Measurements from ENCODE around the gene CP. TPM values are rescaled to one million over a fixed set of nuclear protein-coding genes. Genes with fewer than 3 reads are reported as not detected.
A peak's percentile ranks its signal among the peaks of the same experiment; 100 is the strongest.
"Not testable (repeated sequence)": the region's sequence is repeated elsewhere in the genome, so short reads cannot be mapped to it uniquely, and the experiment has no call there.

CP gene
- total RNA-seq, 1 experiment from 2014 or later: 0.28 TPM

DNA sequence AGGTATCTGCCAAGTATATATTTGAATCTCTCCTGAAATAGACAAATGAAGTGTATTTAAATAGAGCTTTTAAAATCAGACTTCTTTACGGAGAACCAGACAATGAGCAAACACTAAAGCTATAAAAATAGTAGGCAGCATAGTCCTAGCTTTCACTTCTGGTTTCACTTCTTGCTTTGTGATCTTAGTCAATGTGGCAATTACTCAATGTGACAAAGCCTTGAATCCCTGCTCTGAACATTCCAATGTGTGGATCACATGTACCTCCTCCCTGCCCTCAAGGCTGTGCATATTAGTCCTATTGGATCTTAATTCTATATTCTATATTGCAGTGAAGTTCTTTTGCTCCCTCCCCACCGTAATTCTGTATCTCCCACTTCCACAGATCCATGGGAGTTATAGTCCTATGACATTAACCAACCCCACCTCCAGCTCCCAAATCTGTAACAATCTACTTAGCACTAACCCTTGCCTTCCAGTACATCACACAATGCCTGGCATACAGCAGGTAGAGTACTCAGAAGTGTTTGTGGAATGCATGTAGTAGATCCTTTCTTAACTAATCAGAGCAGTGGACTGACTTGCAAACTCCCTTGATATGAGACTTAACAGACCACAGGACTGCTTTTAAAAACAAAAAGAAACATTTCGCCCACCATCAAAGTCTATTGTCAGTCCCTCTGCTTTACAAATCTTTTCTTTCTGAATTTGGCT, 24.3 kb upstream of the CP start:
- POLR2A ChIA-PET (ENCODE audit: unreplicated experiment): interaction anchor here (0.9 kb wide), 1 partner anchor 365 kb away, joined by 4 read pairs; no protein-coding TSS in a partner anchor
- no peak overlapping the region for H2AFZ ChIP-seq
- CTCF ChIA-PET: no interaction called here
- H3K4me1 ChIP-seq (replicated peaks; ENCODE audit: insufficient read depth): peaks cover 23% of the 10 kb centered on the region
- peaks cover 4% of the 10 kb centered on the region; the same call in 1 of the 2 replicates for H3F3A ChIP-seq (ENCODE audit: insufficient read depth, low read depth)
- no TSS peak for BruUV-seq (replicated peaks)
- H3K4me3 ChIP-seq: no peak overlapping the region
- peak overlapping the region; percentile 38; the same call in 1 of the 2 replicates for H3K4me2 ChIP-seq
- no peaks in the 10 kb centered on the region for H3K36me3 ChIP-seq (ENCODE audit: low read depth)
- peak in 1 of 2 experiments; percentile 48 for DNase-seq
- TF ChIP-seq, protein P1, sequence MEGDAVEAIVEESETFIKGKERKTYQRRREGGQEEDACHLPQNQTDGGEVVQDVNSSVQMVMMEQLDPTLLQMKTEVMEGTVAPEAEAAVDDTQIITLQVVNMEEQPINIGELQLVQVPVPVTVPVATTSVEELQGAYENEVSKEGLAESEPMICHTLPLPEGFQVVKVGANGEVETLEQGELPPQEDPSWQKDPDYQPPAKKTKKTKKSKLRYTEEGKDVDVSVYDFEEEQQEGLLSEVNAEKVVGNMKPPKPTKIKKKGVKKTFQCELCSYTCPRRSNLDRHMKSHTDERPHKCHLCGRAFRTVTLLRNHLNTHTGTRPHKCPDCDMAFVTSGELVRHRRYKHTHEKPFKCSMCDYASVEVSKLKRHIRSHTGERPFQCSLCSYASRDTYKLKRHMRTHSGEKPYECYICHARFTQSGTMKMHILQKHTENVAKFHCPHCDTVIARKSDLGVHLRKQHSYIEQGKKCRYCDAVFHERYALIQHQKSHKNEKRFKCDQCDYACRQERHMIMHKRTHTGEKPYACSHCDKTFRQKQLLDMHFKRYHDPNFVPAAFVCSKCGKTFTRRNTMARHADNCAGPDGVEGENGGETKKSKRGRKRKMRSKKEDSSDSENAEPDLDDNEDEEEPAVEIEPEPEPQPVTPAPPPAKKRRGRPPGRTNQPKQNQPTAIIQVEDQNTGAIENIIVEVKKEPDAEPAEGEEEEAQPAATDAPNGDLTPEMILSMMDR (conservative IDR thresholded peaks at IDR 0.05): no peak
- TF ChIP-seq EZH2 (IDR thresholded peaks at IDR 0.05; ENCODE audit: low read depth): no peak
- no peak overlapping the region for H3K27ac ChIP-seq
- no peaks in the 10 kb centered on the region for H3K9me2 ChIP-seq (ENCODE audit: insufficient read depth)
- no peaks in the 10 kb centered on the region for H4K20me1 ChIP-seq (ENCODE audit: insufficient read depth)
- no peaks in the 10 kb centered on the region for H3K9me3 ChIP-seq (ENCODE audit: insufficient read depth, low read depth)
- H3K79me2 ChIP-seq (ENCODE audit: low read depth): no peaks in the 10 kb centered on the region
- no peaks in the 10 kb centered on the region for H3K27me3 ChIP-seq (ENCODE audit: insufficient read depth, low read depth)
- intact Hi-C loops (cut with micrococcal nuclease; ENCODE audit: unreplicated experiment): no loop called here

DNA sequence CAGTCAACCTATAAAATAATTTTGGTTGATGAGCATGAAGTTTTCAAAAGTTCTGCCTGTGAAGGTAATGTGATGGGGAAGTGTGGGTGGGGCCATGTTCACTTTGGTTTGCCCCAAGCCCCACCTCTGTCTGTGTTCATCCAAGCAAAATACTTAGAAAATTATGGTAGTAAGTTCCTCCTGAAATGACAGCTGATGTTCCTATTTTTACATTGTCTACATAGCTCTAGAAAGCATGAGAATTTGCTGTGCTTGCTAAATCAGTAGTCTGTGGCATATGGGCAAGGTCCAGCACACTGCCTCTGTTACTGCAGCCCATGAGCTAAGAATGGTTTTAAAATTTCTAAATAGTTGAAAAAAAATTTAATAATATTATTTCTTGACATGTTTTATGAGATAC, 21.9 kb upstream of the CP start:
- H3K27me3 ChIP-seq (ENCODE audit: insufficient read depth, low read depth): no peaks in the 10 kb centered on the region
- H2AFZ ChIP-seq: no peak overlapping the region
- no peaks in the 10 kb centered on the region for H3K36me3 ChIP-seq (ENCODE audit: low read depth)
- TF ChIP-seq EZH2 (IDR thresholded peaks at IDR 0.05; ENCODE audit: low read depth): no peak
- TF ChIP-seq, protein P1 (conservative IDR thresholded peaks at IDR 0.05): no peak
- BruUV-seq (replicated peaks): no TSS peak
- H3K9me3 ChIP-seq (ENCODE audit: insufficient read depth, low read depth): no peaks in the 10 kb centered on the region
- H3K4me1 ChIP-seq (replicated peaks; ENCODE audit: insufficient read depth): peaks cover 18% of the 10 kb centered on the region
- no peak overlapping the region for H3K4me3 ChIP-seq
- H3K79me2 ChIP-seq (ENCODE audit: low read depth): no peaks in the 10 kb centered on the region
- intact Hi-C loops (cut with micrococcal nuclease; ENCODE audit: unreplicated experiment): no loop called here
- no peaks in the 10 kb centered on the region for H3K9me2 ChIP-seq (ENCODE audit: insufficient read depth)
- CTCF ChIA-PET: no interaction called here
- H3K27ac ChIP-seq: no peak overlapping the region
- POLR2A ChIA-PET (ENCODE audit: unreplicated experiment): no interaction called here
- H3K4me2 ChIP-seq: no peak overlapping the region
- no peaks in the 10 kb centered on the region for H4K20me1 ChIP-seq (ENCODE audit: insufficient read depth)
- H3F3A ChIP-seq (ENCODE audit: insufficient read depth, low read depth): peaks cover 4% of the 10 kb centered on the region; the same call in 1 of the 2 replicates
- DNase-seq: no peak

DNA sequence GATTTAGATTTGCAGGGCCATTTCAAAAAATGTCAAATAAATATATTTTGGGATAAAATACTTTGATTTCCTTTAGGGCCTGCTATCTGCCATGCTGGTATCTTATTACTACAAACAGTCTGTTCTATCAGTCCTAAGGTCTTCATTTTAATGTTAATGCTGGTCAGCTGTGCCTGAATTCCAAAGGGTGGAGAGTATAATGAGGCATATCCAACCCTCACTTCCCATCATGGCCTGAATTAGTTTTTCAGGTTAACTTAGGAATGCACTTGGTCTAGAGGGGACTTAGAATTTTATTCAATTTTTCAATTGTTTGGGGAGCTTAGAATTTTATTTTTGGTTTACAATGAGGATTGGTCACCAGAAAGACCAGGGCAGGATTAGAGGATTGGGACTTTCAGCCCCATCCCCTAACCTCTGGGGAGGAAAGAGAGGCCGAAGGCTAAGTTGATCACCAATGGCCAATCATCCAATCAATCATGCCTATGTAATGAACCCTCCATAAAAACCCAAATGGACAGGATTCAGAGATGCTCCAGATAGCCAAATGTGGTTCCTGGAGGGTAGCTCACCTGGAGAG, 17.8 kb upstream of the CP start:
- CTCF ChIA-PET: interaction anchor here (0.6 kb wide), 1 partner anchor 8 kb away, joined by 5 read pairs; no protein-coding TSS in a partner anchor
- peaks cover 4% of the 10 kb centered on the region for H3K4me1 ChIP-seq (replicated peaks; ENCODE audit: insufficient read depth)
- H3K4me3 ChIP-seq: no peak overlapping the region
- H3K79me2 ChIP-seq (ENCODE audit: low read depth): no peaks in the 10 kb centered on the region
- no peaks in the 10 kb centered on the region for H3K9me3 ChIP-seq (ENCODE audit: insufficient read depth, low read depth)
- no peaks in the 10 kb centered on the region for H3K36me3 ChIP-seq (ENCODE audit: low read depth)
- no peaks in the 10 kb centered on the region for H3K27me3 ChIP-seq (ENCODE audit: insufficient read depth, low read depth)
- TF ChIP-seq EZH2 (IDR thresholded peaks at IDR 0.05; ENCODE audit: low read depth): no peak
- TF ChIP-seq, protein P1 (conservative IDR thresholded peaks at IDR 0.05): no peak
- no peaks in the 10 kb centered on the region for H3K9me2 ChIP-seq (ENCODE audit: insufficient read depth)
- intact Hi-C loops (cut with micrococcal nuclease; ENCODE audit: unreplicated experiment): no loop called here
- POLR2A ChIA-PET (ENCODE audit: unreplicated experiment): interaction anchor here (0.5 to 0.7 kb wide), 3 partner anchors 29 to 275 kb away, joined by 4 to 8 read pairs (median 4); no protein-coding TSS in a partner anchor
- H4K20me1 ChIP-seq (ENCODE audit: insufficient read depth): no peaks in the 10 kb centered on the region
- no peaks in the 10 kb centered on the region for H3F3A ChIP-seq (ENCODE audit: insufficient read depth, low read depth)
- H3K4me2 ChIP-seq: no peak overlapping the region
- no TSS peak for BruUV-seq (replicated peaks)
- no peak overlapping the region for H3K27ac ChIP-seq
- no peak overlapping the region for H2AFZ ChIP-seq
- DNase-seq: no peak

DNA sequence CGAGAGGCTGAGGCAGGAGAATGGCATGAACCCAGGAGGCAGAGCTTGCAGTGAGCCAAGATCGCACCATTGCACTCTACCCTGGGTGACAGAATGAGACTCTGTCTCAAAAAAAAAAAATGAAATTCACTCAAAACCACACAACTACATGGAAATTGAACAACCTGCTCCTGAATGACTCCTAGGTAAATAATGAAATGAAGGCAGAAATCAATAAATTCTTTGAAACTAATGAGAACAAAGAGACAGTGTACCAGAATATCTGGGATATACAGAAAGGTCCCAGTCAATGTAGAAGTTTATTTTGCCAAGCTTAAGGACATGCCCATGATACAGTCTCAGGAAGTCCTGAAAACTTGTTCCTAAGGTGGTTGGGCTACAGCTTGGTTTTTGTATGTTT, 16.6 kb upstream of the CP start:
- H3F3A ChIP-seq (ENCODE audit: insufficient read depth, low read depth); H3K27me3 ChIP-seq (ENCODE audit: insufficient read depth, low read depth); BruUV-seq (replicated peaks); DNase-seq; POLR2A ChIA-PET (ENCODE audit: unreplicated experiment); H3K4me1 ChIP-seq (replicated peaks; ENCODE audit: insufficient read depth); H3K9me2 ChIP-seq (ENCODE audit: insufficient read depth); H2AFZ ChIP-seq; CTCF ChIA-PET; H3K4me3 ChIP-seq; H3K36me3 ChIP-seq (ENCODE audit: low read depth); H4K20me1 ChIP-seq (ENCODE audit: insufficient read depth); H3K27ac ChIP-seq; H3K4me2 ChIP-seq; H3K9me3 ChIP-seq (ENCODE audit: insufficient read depth, low read depth); H3K79me2 ChIP-seq (ENCODE audit: low read depth); intact Hi-C loops (cut with micrococcal nuclease; ENCODE audit: unreplicated experiment): not testable (repeated sequence)

All from PC-9 (cell line).